GM12891 (cell line): ENCODE results near the gene FMN1.

Experiments used
- DNase-seq: peaks from one replicate; pipeline ENCODE4 v3.0.0; 2011; ENCODE audit warnings: low spot score; ENCODE audit not compliant: insufficient read length
- FAIRE-seq: peaks from 2 replicates; lab custom pipeline; 2011; peaks lifted over from hg19 to GRCh38; lab: Jason Lieb, UNC
- PAX5 ChIP-seq: IDR thresholded peaks from 2 replicates; pipeline ENCODE4 v1.6.1; 2011; ENCODE audit warnings: low read length, moderate library complexity, mild to moderate bottlenecking; ENCODE audit not compliant: insufficient read depth, severe bottlenecking
- POLR2A ChIP-seq: IDR thresholded peaks from 2 replicates; pipeline ENCODE4 v1.6.1; 2011; ENCODE audit warnings: low read depth, low read length, control low read depth
- POLR2AphosphoS5 ChIP-seq: IDR thresholded peaks from 2 replicates; pipeline ENCODE4 v1.6.1; 2011; ENCODE audit warnings: low read depth, low read length, control low read depth
- POU2F2 ChIP-seq: IDR thresholded peaks from 2 replicates; pipeline ENCODE4 v1.6.1; 2011; ENCODE audit warnings: low read depth, mild to moderate bottlenecking, control low read depth, low read length, moderate library complexity
- SPI1 ChIP-seq: IDR thresholded peaks from 2 replicates; pipeline ENCODE4 v1.6.1; 2011; ENCODE audit warnings: low read depth, low read length, control low read depth
- TAF1 ChIP-seq: IDR thresholded peaks from 2 replicates; pipeline ENCODE4 v1.6.1; 2011; ENCODE audit warnings: low read depth, low read length, control low read depth

FMN1 gene

DNA sequence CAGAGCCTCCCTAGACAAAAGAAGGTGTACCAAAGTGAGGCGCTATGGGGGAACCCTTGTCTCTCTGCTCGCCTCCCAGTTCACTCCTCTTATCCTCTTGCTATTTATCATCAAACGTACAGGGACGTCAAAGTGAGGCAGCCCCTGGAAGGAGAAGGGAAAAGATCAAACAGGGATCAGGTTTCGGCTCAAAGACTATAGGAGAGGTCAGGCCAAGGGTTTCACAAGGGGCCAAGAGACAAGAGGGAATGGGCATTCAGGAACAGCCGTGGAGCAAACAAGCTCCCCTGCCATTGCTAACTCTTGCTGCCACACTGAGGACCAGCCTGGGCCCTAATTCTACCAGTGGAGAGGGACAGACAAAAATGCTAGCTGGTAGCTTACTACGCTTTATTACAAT, 308.1 kb downstream of the FMN1 start:
- TF ChIP-seq POLR2A: no peak
- no peak for TF ChIP-seq TAF1
- TF ChIP-seq SPI1: no peak
- no peak for TF ChIP-seq POLR2AphosphoS5
- TF ChIP-seq PAX5: no peak
- TF ChIP-seq POU2F2: no peak
- DNase-seq: no peak
- no peak for FAIRE-seq

DNA sequence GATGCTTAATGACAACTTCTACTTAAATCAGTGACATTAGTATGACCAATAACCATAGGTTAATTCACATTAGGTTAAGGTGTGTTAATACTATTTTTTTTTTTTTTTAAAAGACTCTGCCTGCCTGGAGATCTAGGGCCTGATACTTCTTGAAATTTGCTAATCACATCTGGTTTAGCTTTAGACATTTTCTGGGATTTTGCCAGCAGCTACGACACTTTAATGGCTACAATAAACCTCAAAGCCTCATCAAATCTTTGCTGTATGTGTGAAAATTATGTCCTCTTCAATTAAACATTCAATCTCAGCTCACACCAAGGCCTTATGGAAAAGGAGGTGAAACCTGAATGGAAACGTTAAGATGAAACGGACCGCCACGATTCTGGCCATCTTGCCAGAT, 308.8 kb downstream of the FMN1 start:
- no peak for TF ChIP-seq POU2F2
- no peak for TF ChIP-seq TAF1
- TF ChIP-seq SPI1: no peak
- TF ChIP-seq POLR2AphosphoS5: no peak
- no peak for TF ChIP-seq POLR2A
- FAIRE-seq: no peak
- no peak for DNase-seq

DNA sequence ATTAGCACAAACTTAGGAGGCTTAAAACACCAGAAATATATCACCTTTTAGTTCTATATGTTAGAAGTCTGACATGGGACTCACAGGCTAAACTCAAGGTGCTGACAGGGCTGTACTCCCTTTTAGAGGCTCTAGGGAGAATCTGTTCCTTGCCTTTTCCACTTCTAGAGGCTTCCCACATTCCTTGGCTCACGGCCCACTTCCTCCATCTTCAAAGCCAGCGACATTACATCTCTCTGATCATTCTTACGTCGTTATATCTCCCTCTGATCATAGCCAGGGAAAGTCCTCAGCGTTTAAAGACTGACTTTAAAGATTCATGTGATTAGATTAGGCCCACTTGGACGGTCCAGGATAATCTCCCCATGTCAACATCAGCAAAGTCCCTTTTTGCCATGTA, 310.4 kb downstream of the FMN1 start:
- DNase-seq (no peak), FAIRE-seq (no peak)
- TF ChIP-seq POLR2AphosphoS5: no peak
- TF ChIP-seq TAF1: no peak

DNA sequence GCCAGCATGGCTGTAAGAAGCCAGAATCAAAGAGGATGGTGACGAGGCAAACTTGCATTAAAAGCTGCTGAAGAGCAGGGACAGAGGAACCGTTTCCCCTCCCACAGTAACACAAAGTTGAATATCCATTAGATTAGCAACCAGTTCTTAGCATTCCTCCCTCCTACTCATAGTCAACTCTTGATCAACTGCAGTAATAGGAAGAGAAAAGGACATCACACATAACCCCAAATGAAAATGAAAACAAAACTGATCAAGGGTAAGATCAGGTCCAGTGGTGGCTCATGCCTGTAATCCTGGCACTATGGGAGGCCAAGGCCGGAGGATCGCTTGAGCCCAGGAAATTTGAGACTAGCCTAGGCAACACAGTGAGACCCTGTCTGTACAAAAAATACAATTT, 311.6 kb downstream of the FMN1 start:
- no peak for TF ChIP-seq POLR2A
- DNase-seq (no peak), FAIRE-seq (no peak)

DNA sequence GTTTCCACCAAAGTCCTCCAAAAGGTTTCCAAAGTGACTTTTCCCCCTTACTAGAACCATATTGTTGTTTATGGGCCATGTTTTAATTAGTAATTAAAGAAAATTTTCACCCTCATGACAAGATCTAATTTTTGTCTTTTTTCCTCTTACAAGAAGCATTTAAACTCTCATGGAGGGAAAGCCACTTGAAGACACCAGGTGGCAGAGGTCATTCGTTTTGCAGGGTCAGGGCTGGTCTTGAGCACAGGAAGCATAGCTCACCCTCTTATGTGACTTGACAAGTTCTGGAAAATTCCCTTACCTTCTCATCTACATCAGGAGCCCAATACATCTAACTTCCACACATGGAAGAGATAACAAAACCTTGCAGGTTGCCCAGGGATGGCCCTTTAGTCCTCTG, 313.0 kb downstream of the FMN1 start:
- TF ChIP-seq POU2F2 (no peak), POLR2A (no peak), SPI1 (no peak), POLR2AphosphoS5 (no peak), PAX5 (no peak), TAF1 (no peak)
- DNase-seq (no peak), FAIRE-seq (no peak)

DNA sequence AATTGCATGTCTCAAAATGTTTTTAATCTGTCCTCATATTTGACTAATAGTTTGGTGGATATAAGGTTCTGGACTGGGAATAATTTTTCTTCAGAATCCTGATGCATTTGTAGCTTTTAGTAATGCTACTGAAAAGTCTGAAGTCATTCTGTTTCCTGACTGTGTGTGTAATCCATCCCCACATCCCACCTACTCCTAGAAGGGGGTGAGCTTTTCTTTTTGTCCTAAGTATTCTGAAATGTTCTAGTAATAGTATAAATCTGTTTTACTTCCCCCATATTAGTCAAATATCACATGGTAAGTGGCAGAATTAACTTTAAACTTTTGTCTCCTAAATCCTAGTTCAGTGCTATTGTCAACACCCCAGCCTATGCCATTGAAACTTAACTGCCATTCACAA, 313.9 kb downstream of the FMN1 start:
- DNase-seq (no peak), FAIRE-seq (no peak)
- TF ChIP-seq POLR2A (no peak), TAF1 (no peak), PAX5 (no peak), SPI1 (no peak), POLR2AphosphoS5 (no peak), POU2F2 (no peak)

DNA sequence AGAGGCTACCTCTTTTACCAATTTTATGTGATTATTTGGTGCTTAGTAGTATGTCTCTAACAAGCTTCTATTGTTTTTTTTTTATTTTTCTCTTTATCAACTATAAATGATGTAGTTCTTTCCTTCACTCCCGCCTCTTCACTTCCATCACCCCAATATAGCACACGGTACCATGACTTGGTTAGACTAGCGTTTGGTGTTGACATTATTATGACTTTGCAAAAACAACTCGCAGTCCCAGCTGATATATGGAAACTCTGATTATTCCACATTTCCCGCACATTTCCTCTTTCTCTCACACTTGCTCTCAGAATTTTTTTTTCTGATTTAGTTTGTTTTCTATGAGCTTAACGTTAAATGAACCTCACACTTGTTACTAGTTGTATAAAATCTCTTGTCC, 314.5 kb downstream of the FMN1 start:
- DNase-seq (no peak), FAIRE-seq (no peak)
- TF ChIP-seq TAF1: no peak
- TF ChIP-seq POLR2AphosphoS5: no peak
- TF ChIP-seq PAX5: no peak
- no peak for TF ChIP-seq SPI1
- no peak for TF ChIP-seq POU2F2

DNA sequence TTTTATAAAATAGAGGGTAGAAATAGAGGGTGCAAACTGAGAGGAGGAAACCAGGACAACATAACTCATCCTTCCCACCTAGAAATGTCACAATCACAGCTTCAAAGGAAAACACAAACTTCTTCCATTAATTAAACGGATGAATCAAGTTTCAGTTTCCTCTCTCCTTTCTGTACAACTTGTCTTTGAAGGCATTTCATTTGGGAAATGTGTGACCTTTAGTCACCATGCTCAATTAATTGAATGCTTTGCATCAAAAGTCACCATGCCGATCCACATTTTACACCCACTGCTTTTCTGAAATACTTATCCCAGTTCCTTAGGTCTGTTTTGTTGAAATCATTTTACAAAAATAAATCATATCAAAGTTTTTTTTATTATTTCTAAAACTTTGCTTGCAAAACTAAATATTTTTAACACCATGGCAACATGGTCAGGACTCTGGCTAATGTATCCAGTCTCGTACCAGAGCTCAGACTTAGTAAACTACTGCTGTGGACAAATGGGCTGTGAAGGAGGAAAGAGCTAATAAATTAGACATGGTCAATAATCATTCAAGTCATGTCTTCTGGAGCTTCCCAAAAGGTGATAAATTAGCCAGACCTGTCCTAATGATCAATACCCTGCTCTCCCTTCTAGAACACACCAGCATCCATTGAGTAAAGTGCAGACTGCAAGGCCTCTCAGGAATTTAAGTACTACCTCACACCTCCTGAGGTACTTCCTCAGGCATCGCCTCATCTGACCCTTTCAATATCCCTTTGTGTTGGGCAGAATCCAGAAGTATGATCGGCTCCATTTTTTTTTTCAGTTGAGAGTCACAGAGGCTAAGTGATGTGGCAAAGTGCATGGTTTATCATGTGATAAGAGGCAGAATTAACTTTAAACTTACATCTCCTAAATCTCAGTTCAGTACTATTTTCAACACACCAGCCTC, 315.4 kb downstream of the FMN1 start:
- TF ChIP-seq POLR2A (no peak), PAX5 (no peak), TAF1 (no peak), POLR2AphosphoS5 (no peak), POU2F2 (no peak), SPI1 (no peak)
- DNase-seq: no peak
- FAIRE-seq: no peak

DNA sequence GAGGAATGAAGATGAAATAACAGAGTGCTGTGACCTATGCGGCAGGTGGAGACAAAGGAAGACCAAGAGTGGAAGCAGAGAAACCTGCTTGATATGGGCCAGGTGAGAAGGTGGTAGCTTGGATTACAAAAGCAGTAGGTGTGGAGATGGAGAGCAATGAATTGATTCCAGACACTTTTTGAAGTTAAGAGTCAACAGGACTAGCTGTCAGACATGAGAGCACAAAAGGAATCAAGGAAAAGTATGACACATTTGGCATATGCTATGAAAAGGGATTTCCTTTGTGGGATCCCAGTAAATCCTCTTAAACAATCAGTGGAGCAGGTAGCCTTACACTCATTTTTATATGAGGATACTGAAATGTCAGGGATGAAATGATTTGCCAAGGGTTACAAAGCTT, 316.2 kb downstream of the FMN1 start:
- DNase-seq (no peak), FAIRE-seq (no peak)
- no peak for TF ChIP-seq POU2F2
- TF ChIP-seq SPI1: no peak
- no peak for TF ChIP-seq TAF1
- no peak for TF ChIP-seq POLR2A
- TF ChIP-seq PAX5: no peak
- TF ChIP-seq POLR2AphosphoS5: no peak

DNA sequence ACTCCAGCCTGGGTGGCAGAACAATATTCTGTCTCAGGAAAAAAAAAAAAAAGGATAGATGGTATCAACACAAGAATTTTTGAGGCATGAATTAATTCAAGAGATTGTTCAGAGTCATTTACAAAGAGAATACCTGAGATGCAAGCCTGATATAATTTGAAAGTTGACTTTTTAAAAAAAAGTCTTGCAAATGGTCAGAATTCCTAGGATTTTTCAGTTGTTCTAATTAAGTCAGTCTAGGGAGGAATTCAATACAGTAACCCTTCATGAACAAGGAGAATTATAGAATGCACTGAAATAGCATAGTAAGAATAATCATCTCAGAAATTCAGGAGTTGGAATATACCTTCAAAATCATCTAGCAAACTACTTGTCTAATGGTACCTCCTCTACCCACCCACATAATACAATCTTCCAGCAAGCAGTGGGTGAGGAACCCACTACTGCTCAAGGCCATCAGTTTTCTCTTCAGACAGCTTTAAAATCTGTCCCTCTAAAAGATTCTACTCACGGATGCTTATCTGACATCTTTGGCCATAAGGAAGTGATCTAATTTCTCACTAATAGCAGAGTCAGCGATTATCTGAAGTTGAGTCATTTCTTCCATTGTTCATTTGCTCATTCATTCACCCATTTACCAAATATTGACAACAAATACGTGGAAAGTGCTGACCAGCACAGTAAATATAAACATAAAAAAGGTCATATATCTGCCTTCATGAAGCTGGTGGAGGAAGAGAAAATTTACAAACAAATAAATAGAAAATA, 317.1 kb downstream of the FMN1 start:
- DNase-seq (no peak), FAIRE-seq (no peak)
- no peak for TF ChIP-seq POLR2A
- TF ChIP-seq TAF1: no peak
- no peak for TF ChIP-seq PAX5
- TF ChIP-seq POU2F2: no peak
- TF ChIP-seq POLR2AphosphoS5: no peak
- no peak for TF ChIP-seq SPI1
